GM12878 (cell line): ENCODE data around the gene SLC26A1. TPM values are rescaled to one million over a fixed set of nuclear protein-coding genes. Genes with fewer than 3 reads are reported as not detected.
A peak's percentile ranks its signal among the peaks of the same experiment; 100 is the strongest.

Experiments
- ATAC-seq: fragments of 200-7000 bp; cut with Tn5 transposase; 3 replicates; pipeline ENCODE4 v1.9.1; 2020; ENCODE audit warnings: mild to moderate bottlenecking, moderate library complexity
- BruUV-seq: library from RNA; stranded (reverse); fragments of 400-500 nt; replicated peaks from 2 replicates; lab custom pipeline; 2021; lab: Mats Ljungman, UMichigan
- CTCF ChIA-PET: fragments of 300-600 bp; sonication (Branson Sonifier 250); formaldehyde crosslinking; extraction: SDS; loops from one replicate; lab custom pipeline; 2021; ENCODE audit warnings: inconsistent platforms; lab: Yijun Ruan, JAX
- POLR2A ChIA-PET: fragments of 350-600 bp; formaldehyde crosslinking; extraction: SDS; loops from one replicate; lab custom pipeline; 2021; ENCODE audit warnings: inconsistent platforms; lab: Charles Lee
- RAD21 ChIA-PET: fragments of 300-600 bp; sonication (Branson Sonifier 250); formaldehyde crosslinking; loops from one replicate; lab custom pipeline; 2023; ENCODE audit warnings: antibody characterized with exemption; ENCODE audit not compliant: unreplicated experiment; lab: Charles Lee
- SMC1A ChIA-PET: fragments of 300-600 bp; sonication (Branson Sonifier 250); formaldehyde crosslinking; loops from one replicate; lab custom pipeline; 2023; ENCODE audit not compliant: unreplicated experiment, uncharacterized antibody; lab: Charles Lee
- DNase-seq: peaks from one replicate; pipeline ENCODE4 v3.0.0-alpha.2; 2011; ENCODE audit warnings: low read depth, low spot score
- FAIRE-seq: peaks from 3 replicates; lab custom pipeline; 2011; peaks lifted over from hg19 to GRCh38; lab: Jason Lieb, UNC
- H2AFZ ChIP-seq: 2 replicates; pipeline ENCODE4 v1.6.0; 2011; ENCODE audit warnings: low read depth, low read length, control low read depth; ENCODE audit not compliant: control insufficient read depth
- H3K27ac ChIP-seq: 2 replicates; pipeline ENCODE4 v1.5.1; 2011; ENCODE audit warnings: control low read depth; ENCODE audit not compliant: control insufficient read depth, insufficient read depth
- H3K27me3 ChIP-seq, 2 experiments: replicated peaks in 1 of 2; 2 replicates each; pipeline versions ENCODE4 v1.6.0 to v1.6.1; 2011; ENCODE audit warnings: low read length in 1 of 2; ENCODE audit not compliant: control insufficient read depth in 2 of 2, insufficient read depth in 2 of 2
- H3K36me3 ChIP-seq, 2 experiments: 2 replicates each; pipeline ENCODE4 v1.5.1; 2011; ENCODE audit warnings: low read length in 1 of 2; ENCODE audit not compliant: control insufficient read depth in 2 of 2, insufficient read depth in 2 of 2
- H3K4me1 ChIP-seq: 2 replicates; pipeline ENCODE4 v1.6.1; 2011; ENCODE audit warnings: mild to moderate bottlenecking, low read length, moderate library complexity, mixed read lengths; ENCODE audit not compliant: control insufficient read depth, insufficient read depth
- H3K4me2 ChIP-seq: 2 replicates; pipeline ENCODE4 v1.6.0; 2011; ENCODE audit warnings: control low read depth; ENCODE audit not compliant: control insufficient read depth, insufficient read depth
- H3K4me3 ChIP-seq: fragments of 200-600 bp; sonication (generic); 2 replicates; pipeline ENCODE4 v1.5.1; 2016
- H3K79me2 ChIP-seq: 2 replicates; pipeline ENCODE4 v1.6.0; 2011; ENCODE audit warnings: low read length; ENCODE audit not compliant: control insufficient read depth, insufficient read depth
- H3K9ac ChIP-seq: 2 replicates; pipeline ENCODE4 v1.8.0; 2011; ENCODE audit warnings: low read length, control low read depth, mixed read lengths; ENCODE audit not compliant: control insufficient read depth, insufficient read depth
- H3K9me3 ChIP-seq: replicated peaks from 3 replicates; pipeline ENCODE4 v1.5.1; 2011; ENCODE audit warnings: mild to moderate bottlenecking, low read length; ENCODE audit not compliant: control insufficient read depth, insufficient read depth
- H4K20me1 ChIP-seq: 2 replicates; pipeline ENCODE4 v1.6.0; 2011; ENCODE audit not compliant: control insufficient read depth, insufficient read depth
- ATF7 ChIP-seq: fragments of 450-650 bp; IDR thresholded peaks from 2 replicates; pipeline ENCODE4 v1.6.1; 2016; ENCODE audit warnings: low read depth, mild to moderate bottlenecking
- CBX5 ChIP-seq: sonication (generic); IDR thresholded peaks from 2 replicates; pipeline ENCODE4 v1.6.1; 2016; ENCODE audit warnings: low read depth, moderate library complexity, mild to moderate bottlenecking, inconsistent platforms
- EED ChIP-seq: sonication (generic); IDR thresholded peaks from 2 replicates; pipeline ENCODE4 v1.6.1; 2016; ENCODE audit warnings: antibody characterized with exemption, low read depth
- ELK1 ChIP-seq: IDR thresholded peaks from 2 replicates; pipeline ENCODE4 v1.6.1; 2012; ENCODE audit warnings: low read depth, low read length, improper control_type of control experiment
- ETV6 ChIP-seq, 2 experiments: fragments of 450-650 bp in 1 of 2; IDR thresholded peaks in 1 of 2; conservative IDR thresholded peaks in 1 of 2; 2 replicates each; pipeline ENCODE4 v1.6.1; 2014; ENCODE audit warnings: antibody characterized with exemption in 1 of 2, borderline replicate concordance in 1 of 2, low read depth in 1 of 2, mild to moderate bottlenecking in 1 of 2, moderate library complexity in 1 of 2
- HDAC2 ChIP-seq: fragments of 200-600 bp; sonication (generic); IDR thresholded peaks from 2 replicates; pipeline ENCODE4 v1.6.1; 2017
- IRF5 ChIP-seq: fragments of 450-650 bp; IDR thresholded peaks from 2 replicates; pipeline ENCODE4 v1.6.1; 2017; ENCODE audit warnings: borderline replicate concordance
- POU2F2 ChIP-seq: IDR thresholded peaks from 3 replicates; pipeline ENCODE4 v1.6.1; 2011; ENCODE audit warnings: low read depth, mild to moderate bottlenecking, low read length, borderline replicate concordance
- SIX5 ChIP-seq: IDR thresholded peaks from 2 replicates; pipeline ENCODE4 v1.6.1; 2011; ENCODE audit warnings: mild to moderate bottlenecking, low read depth, low read length, moderate library complexity; ENCODE audit not compliant: severe bottlenecking
- TCF3 ChIP-seq: IDR thresholded peaks from 2 replicates; pipeline ENCODE4 v1.6.1; 2012; ENCODE audit warnings: low read depth, mild to moderate bottlenecking, low read length, borderline replicate concordance; ENCODE audit not compliant: insufficient read depth
- WRNIP1 ChIP-seq: IDR thresholded peaks from 2 replicates; pipeline ENCODE4 v1.6.1; 2011; ENCODE audit warnings: low read depth, low read length, improper control_type of control experiment, borderline replicate concordance
- ZBTB40 ChIP-seq: fragments of 450-650 bp; IDR thresholded peaks from 2 replicates; pipeline ENCODE4 v1.6.1; 2016; ENCODE audit warnings: mild to moderate bottlenecking, moderate library complexity, borderline replicate concordance
- WGBS: methylation state at CpG from one replicate; pipeline ENCODE4 v1.1.6; 2016; ENCODE audit warnings: low lambda C conversion rate; ENCODE audit not compliant: insufficient replicate concordance, insufficient coverage; ENCODE audit errors: missing lambda C conversion rate; 5-methylcytosine and 5-hydroxymethylcytosine counted together
- in situ Hi-C: fragments of 300-500 bp; cut with MboI; formaldehyde crosslinking; loops from 9 replicates; pipeline ENCODE4 v1.14.3; 2018; ENCODE audit warnings: mixed read lengths
- intact Hi-C: fragments of 100-400 bp; cut with micrococcal nuclease; formaldehyde crosslinking; loops from one replicate; pipeline ENCODE4 v1.14.2; 2022; ENCODE audit not compliant: unreplicated experiment
- polyA plus RNA-seq, 11 experiments: library from polyadenylated mRNA; depleted of rRNA in 4 of 11; unstranded in 6 of 11; stranded (reverse) in 5 of 11; fragments of >200 nt; fragmentation: Nextera tagmentation in 4 of 11; fragmentation: Illumina TruSeq in 1 of 11; extraction: Ambion mirVana in 4 of 11; extraction: Trizol in 1 of 11; gene quantifications; 1 replicate in 1 of 11; 2 replicates in 10 of 11; pipeline versions ENCODE4 v1.2.1 to v1.2.3, GENCODE V29; 2011 to 2016; ENCODE audit warnings: inconsistent platforms in 2 of 11, missing spikeins in 2 of 11, low read depth in 1 of 11
- total RNA-seq, 4 experiments: library from RNA; depleted of rRNA in 3 of 4; stranded (reverse); fragments of >200 nt in 3 of 4; fragmentation: Illumina TruSeq in 1 of 4; extraction: Trizol in 1 of 4; gene quantifications; 2 replicates each; pipeline versions ENCODE4 v1.2.1 to v1.2.3, GENCODE V29; 2013 to 2021
- TF ChIP-seq, protein P1 (sequence below): fragments of 450-650 bp; IDR thresholded peaks from 2 replicates; pipeline ENCODE4 v1.6.1; 2017; ENCODE audit warnings: antibody characterized with exemption, mild to moderate bottlenecking, moderate library complexity

The SLC26A1 gene
- total and polyA plus RNA-seq, 10 of the 15 experiments (the other 5 are each of a cell fraction or from before 2014, with no cell fraction given): 0.05 to 0.96 (median 0.28) TPM; not detected in 5

DNA sequence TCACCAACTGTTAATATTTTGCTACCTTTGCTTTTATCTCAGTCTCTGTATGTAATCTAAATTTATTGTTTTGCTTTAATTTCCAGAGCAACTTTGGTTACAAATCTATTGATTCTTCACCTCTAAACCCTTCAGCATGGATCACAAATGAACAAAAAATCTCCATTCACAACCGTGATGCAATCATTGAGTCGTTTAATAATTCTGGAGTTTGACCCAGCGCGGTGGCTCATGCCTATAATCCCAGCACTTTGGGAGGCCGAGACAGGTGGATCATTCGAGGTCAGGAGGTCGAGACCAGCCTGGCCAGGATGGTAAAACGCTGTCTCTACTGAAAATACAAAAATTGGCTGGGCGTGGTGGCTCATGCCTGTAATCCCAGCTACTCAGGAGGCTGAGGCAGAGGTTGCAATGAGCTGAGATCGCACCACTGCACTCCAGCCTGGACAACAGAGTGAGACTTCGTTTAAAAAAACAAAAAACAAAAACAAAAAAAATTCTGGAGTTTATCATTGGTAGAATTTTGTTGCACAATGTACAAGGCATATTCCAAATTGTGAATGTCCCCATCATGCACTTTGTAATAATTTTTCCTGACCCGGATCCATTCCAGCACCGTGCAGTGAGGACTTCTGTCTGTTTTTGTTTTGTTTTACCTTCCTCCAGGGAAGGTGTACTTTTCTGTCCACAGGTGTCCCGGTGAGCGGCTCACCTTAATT is 8.7 kb downstream of the SLC26A1 start:
- POLR2A ChIA-PET: no interaction called here
- SMC1A ChIA-PET: interaction anchor here (1.0 kb wide), 1 partner anchor 48 kb away, joined by 4 read pairs; no protein-coding TSS in a partner anchor
- Histone ChIP-seq H3K27me3 (no peaks in the 10 kb centered on the region), H3K9me3 (no peaks in the 10 kb centered on the region), H3K36me3 (no peaks in the 10 kb centered on the region), H3K4me3 (no peak overlapping the region), H4K20me1 (no peaks in the 10 kb centered on the region), H3K27ac (no peak overlapping the region), H3K9ac (no peak overlapping the region), H3K79me2 (no peaks in the 10 kb centered on the region), H2AFZ (peak overlapping the region; percentile 72; the same call in 1 of the 2 replicates), H3K4me1 (peaks cover 8% of the 10 kb centered on the region; the same call in 1 of the 2 replicates), H3K4me2 (peak overlapping the region; percentile 82)
- intact Hi-C loops (loop anchor here (10.0 kb wide), 1 partner anchor 90 kb away; no protein-coding TSS in a partner anchor), in situ Hi-C loops (no loop called here)
- BruUV-seq: no TSS peak
- RAD21 ChIA-PET: interaction anchor here (1.3 to 5.2 kb wide), 2 partner anchors 51 to 104 kb away, joined by 4 to 48 read pairs; partner anchors contain the start of genes GAK and TMEM175
- DNase-seq (no peak), ATAC-seq (no peak), FAIRE-seq (no peak)
- CTCF ChIA-PET: interaction anchor here (0.8 to 1.6 kb wide), 3 partner anchors 54 to 242 kb away, joined by 3 to 5 read pairs (median 3); no protein-coding TSS in a partner anchor
- 47% methylated on average over 15 of the region's 15 CpGs for WGBS
- TF ChIP-seq CBX5: no peak
- TF ChIP-seq HDAC2: no peak
- no peak for TF ChIP-seq ETV6 (conservative IDR thresholded peaks at IDR 0.05 in 1 of 2, IDR thresholded peaks at IDR 0.05 in 1 of 2; ENCODE audit: borderline replicate concordance in 1 of 2, low read depth in 1 of 2)
- TF ChIP-seq SIX5: no peak
- no peak for TF ChIP-seq WRNIP1
- TF ChIP-seq, protein P1, sequence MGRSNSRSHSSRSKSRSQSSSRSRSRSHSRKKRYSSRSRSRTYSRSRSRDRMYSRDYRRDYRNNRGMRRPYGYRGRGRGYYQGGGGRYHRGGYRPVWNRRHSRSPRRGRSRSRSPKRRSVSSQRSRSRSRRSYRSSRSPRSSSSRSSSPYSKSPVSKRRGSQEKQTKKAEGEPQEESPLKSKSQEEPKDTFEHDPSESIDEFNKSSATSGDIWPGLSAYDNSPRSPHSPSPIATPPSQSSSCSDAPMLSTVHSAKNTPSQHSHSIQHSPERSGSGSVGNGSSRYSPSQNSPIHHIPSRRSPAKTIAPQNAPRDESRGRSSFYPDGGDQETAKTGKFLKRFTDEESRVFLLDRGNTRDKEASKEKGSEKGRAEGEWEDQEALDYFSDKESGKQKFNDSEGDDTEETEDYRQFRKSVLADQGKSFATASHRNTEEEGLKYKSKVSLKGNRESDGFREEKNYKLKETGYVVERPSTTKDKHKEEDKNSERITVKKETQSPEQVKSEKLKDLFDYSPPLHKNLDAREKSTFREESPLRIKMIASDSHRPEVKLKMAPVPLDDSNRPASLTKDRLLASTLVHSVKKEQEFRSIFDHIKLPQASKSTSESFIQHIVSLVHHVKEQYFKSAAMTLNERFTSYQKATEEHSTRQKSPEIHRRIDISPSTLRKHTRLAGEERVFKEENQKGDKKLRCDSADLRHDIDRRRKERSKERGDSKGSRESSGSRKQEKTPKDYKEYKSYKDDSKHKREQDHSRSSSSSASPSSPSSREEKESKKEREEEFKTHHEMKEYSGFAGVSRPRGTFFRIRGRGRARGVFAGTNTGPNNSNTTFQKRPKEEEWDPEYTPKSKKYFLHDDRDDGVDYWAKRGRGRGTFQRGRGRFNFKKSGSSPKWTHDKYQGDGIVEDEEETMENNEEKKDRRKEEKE: no peak
- no peak for TF ChIP-seq ATF7
- no peak for TF ChIP-seq ZBTB40
- TF ChIP-seq POU2F2: no peak
- no peak for TF ChIP-seq EED
- no peak for TF ChIP-seq IRF5
- TF ChIP-seq ELK1: no peak
- TF ChIP-seq TCF3: no peak
